ENCODE data around the gene KLHL30.

DNA sequence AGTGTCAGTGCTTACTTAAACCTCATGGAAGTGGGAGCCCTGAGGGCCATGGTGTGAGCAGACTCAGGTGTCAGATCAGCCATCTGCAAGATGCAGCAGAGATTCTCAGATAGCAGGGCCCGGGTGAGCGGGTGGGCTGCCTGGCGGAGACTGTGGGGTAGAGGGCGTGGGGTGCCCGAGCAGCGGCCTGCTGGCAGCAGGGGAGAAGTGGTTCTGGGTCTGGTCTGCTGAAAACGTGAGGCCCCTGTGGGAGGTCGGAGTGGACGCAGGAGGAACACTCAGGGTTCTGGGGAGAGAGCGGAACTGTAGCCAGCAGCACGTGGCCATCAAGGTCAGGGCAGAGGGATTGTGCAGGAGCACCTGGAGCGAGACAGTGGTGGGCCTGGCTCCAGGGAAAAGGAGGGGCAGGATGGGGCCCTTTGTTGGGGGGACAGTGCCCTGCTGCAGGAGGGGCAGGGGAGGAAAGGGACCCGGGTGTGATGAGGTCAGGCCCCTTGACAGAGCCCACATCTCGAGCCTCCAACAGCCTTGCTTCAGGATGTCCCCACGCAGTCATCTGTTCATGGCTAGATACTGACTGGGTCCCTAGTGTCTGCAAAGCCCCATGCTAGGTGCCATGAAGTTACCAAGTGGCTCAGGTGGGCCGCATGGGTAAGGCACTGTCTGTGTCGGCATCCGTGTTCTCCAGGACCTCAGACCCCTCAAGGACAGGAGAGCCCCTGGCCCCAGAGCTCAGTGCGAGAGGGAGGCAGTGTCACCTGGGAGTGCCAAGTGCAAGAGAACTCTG is 41.1 kb upstream of the KLHL30 start:
- TF ChIP-seq GATA3 (IDR thresholded peaks at IDR 0.05; ENCODE audit: low read depth, low read length) (no peak), GATA2 (IDR thresholded peaks at IDR 0.05; ENCODE audit: low read depth, low read length) (no peak)

Measured in SH-SY5Y (cell line).